ENCODE results near the gene CAPNS1.
"Not testable (repeated sequence)": the region's sequence is repeated elsewhere in the genome, so short reads cannot be mapped to it uniquely, and the experiment has no call there.

CAPNS1 gene

DNA sequence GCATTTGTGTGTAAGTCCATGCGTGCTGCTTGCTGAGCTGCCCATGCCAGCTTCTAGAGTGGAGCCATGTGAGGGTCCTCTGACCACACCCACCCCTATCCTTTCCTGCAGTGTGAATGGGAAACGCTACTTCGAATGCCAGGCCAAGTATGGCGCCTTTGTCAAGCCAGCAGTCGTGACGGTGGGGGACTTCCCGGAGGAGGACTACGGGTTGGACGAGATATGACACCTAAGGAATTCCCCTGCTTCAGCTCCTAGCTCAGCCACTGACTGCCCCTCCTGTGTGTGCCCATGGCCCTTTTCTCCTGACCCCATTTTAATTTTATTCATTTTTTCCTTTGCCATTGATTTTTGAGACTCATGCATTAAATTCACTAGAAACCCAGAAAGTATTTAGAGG lies 14.3 kb upstream of the CAPNS1 start:
- Histone ChIP-seq H3K27ac (replicated peaks) (no peak overlapping the region), H3K27me3 (ENCODE audit: insufficient read depth, poor library complexity, severe bottlenecking) (no peaks in the 10 kb centered on the region), H3K4me3 (replicated peaks; ENCODE audit: insufficient read depth, low read length) (no peak overlapping the region)
- TF ChIP-seq, protein P1, sequence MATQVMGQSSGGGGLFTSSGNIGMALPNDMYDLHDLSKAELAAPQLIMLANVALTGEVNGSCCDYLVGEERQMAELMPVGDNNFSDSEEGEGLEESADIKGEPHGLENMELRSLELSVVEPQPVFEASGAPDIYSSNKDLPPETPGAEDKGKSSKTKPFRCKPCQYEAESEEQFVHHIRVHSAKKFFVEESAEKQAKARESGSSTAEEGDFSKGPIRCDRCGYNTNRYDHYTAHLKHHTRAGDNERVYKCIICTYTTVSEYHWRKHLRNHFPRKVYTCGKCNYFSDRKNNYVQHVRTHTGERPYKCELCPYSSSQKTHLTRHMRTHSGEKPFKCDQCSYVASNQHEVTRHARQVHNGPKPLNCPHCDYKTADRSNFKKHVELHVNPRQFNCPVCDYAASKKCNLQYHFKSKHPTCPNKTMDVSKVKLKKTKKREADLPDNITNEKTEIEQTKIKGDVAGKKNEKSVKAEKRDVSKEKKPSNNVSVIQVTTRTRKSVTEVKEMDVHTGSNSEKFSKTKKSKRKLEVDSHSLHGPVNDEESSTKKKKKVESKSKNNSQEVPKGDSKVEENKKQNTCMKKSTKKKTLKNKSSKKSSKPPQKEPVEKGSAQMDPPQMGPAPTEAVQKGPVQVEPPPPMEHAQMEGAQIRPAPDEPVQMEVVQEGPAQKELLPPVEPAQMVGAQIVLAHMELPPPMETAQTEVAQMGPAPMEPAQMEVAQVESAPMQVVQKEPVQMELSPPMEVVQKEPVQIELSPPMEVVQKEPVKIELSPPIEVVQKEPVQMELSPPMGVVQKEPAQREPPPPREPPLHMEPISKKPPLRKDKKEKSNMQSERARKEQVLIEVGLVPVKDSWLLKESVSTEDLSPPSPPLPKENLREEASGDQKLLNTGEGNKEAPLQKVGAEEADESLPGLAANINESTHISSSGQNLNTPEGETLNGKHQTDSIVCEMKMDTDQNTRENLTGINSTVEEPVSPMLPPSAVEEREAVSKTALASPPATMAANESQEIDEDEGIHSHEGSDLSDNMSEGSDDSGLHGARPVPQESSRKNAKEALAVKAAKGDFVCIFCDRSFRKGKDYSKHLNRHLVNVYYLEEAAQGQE (IDR thresholded peaks at IDR 0.05; ENCODE audit: insufficient replicate concordance, low read depth) = no peak
- TF ChIP-seq CTCF (IDR thresholded peaks at IDR 0.05; ENCODE audit: insufficient read depth, low read length) (no peak), GABPA (IDR thresholded peaks at IDR 0.05; ENCODE audit: low read depth) (no peak), POLR2AphosphoS5 (IDR thresholded peaks at IDR 0.05; ENCODE audit: low read depth) (no peak), SPI1 (IDR thresholded peaks at IDR 0.05; ENCODE audit: borderline replicate concordance, low read depth) (no peak)
- no peak for DNase-seq (ENCODE audit: low read depth in 1 of 2, low spot score in 1 of 2)

DNA sequence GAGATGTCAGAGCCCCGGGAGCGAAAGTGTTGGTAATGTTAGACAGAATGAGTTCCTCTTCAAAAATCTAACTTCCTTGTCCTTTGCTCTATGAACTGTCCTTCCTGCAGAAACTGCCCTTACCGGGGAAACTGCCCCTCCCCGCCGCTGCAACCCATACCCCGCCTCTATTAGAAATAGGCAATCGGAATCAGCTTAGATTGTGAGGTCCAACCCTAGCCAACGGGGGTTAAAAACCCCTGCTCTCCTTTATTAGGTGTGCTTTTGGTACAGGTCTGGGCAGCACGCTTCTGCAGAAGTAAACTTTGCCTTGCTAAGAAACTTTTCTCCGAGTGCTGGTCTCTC lies 11.5 kb upstream of the CAPNS1 start:
- H3K4me3 ChIP-seq (replicated peaks; ENCODE audit: insufficient read depth, low read length) = peak overlapping the region; percentile 48
- no peaks in the 10 kb centered on the region for H3K27me3 ChIP-seq (ENCODE audit: insufficient read depth, poor library complexity, severe bottlenecking)
- TF ChIP-seq GABPA (IDR thresholded peaks at IDR 0.05; ENCODE audit: low read depth) = peak; percentile 2; the same call in 1 of the 2 replicates
- no peak for TF ChIP-seq CTCF (IDR thresholded peaks at IDR 0.05; ENCODE audit: insufficient read depth, low read length)
- 0 out of 2 replicates have a peak, but pooled peaks have one; percentile 4 for TF ChIP-seq SPI1 (IDR thresholded peaks at IDR 0.05; ENCODE audit: borderline replicate concordance, low read depth)
- no peak for TF ChIP-seq POLR2AphosphoS5 (IDR thresholded peaks at IDR 0.05; ENCODE audit: low read depth)
- peak overlapping the region; percentile 84 for H3K27ac ChIP-seq (replicated peaks)
- peak in 1 of 2 experiments; percentile 70 for DNase-seq (ENCODE audit: low read depth in 1 of 2, low spot score in 1 of 2)

DNA sequence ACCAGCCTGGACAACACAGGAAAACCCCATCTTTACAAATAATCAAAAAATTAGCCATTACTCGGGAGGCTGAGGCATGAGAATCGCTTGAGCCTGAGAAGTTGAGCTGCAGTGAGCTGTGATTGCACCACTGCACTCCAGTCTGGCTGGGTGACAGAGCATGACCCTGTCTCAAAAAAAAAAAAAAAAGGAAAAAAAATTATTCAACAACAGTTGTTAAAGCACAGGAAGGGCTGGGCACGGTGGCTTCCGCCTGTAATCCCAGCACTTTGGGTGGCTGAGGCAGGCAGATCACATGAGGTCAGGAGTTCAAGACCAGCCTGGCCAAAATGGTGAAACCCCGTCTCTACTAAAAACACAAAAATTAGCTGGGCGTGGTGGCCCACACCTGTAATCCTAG lies 8.6 kb upstream of the CAPNS1 start:
- not testable (repeated sequence) for DNase-seq (ENCODE audit: low read depth in 1 of 2, low spot score in 1 of 2); H3K27ac ChIP-seq (replicated peaks); H3K4me3 ChIP-seq (replicated peaks; ENCODE audit: insufficient read depth, low read length); H3K27me3 ChIP-seq (ENCODE audit: insufficient read depth, poor library complexity, severe bottlenecking)

DNA sequence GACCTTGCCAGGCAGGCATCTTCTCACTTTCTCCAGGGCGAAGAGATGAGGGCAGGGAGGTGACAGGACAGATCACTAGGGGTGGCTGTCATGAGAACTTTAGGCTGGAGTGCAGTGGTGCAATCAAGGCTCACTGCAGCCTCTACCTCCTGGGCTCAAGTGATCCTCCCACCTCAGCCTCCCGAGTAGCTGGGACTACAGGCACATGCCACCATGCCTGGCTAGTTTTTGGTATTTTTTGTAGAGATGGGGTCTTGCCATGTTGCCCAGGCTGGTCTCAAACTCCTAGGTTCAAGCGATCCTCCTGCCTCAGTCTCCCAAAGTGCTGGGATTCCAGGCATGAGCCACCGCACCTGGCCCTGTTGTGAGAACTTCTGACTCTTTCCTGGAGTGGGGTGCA lies 5.0 kb upstream of the CAPNS1 start:
- DNase-seq (ENCODE audit: low read depth in 1 of 2, low spot score in 1 of 2); H3K4me3 ChIP-seq (replicated peaks; ENCODE audit: insufficient read depth, low read length); H3K27ac ChIP-seq (replicated peaks): not testable (repeated sequence)

DNA sequence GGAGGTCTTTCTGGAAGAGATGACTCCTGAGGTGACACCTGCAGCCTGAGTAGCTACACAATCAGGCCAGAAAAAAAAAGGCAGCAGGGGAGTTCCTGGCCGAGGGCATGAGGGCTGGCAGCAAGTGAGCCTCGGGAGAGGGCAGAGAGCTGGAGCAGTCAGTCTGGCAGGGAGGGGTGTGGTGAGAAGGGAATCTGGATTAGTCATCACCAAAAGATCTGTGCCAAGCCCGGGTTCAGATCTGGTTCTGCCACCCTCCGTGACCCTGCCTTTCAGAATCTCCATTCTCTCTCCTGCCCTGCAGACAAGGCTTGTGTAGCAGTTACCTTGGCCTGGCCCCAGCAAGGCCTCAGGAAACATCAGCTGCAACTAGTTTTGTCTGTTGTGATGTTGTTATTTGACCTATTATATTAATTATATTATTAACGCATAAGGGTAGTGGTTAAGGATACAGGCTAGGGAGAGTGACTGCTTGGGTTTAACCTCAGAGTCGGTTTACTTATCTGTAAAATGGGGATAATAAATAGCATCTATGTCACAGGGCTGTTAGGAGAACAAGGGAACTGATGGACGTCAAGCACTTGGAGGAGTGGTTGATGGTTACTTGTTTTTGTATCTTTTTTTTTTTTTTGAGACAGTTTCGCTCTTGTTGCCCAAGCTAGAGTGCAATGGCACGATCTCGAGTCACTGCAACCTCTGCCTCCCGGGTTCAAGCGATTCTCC lies 2.7 kb upstream of the CAPNS1 start:
- no peaks in the 10 kb centered on the region for H3K27me3 ChIP-seq (ENCODE audit: insufficient read depth, poor library complexity, severe bottlenecking)
- TF ChIP-seq, protein P1 (IDR thresholded peaks at IDR 0.05; ENCODE audit: insufficient replicate concordance, low read depth) = no peak
- no peak for TF ChIP-seq POLR2AphosphoS5 (IDR thresholded peaks at IDR 0.05; ENCODE audit: low read depth)
- no peak for TF ChIP-seq CTCF (IDR thresholded peaks at IDR 0.05; ENCODE audit: insufficient read depth, low read length)
- TF ChIP-seq SPI1 (IDR thresholded peaks at IDR 0.05; ENCODE audit: borderline replicate concordance, low read depth) = no peak
- TF ChIP-seq GABPA (IDR thresholded peaks at IDR 0.05; ENCODE audit: low read depth) = no peak
- no peak overlapping the region for H3K4me3 ChIP-seq (replicated peaks; ENCODE audit: insufficient read depth, low read length)
- no peak for DNase-seq (ENCODE audit: low read depth in 1 of 2, low spot score in 1 of 2)
- H3K27ac ChIP-seq (replicated peaks) = no peak overlapping the region

More for the DNA sequence above, 5.0 kb upstream of the CAPNS1 start:
- H3K27me3 ChIP-seq (ENCODE audit: insufficient read depth, poor library complexity, severe bottlenecking) = not testable (repeated sequence)

All from HL-60 (cell line).